ENCODE data around the gene EPB41L2.

- no peak for TF ChIP-seq EZH2 (IDR thresholded peaks at IDR 0.05; ENCODE audit: borderline replicate concordance)
- no peak for TF ChIP-seq CTCF (IDR thresholded peaks at IDR 0.05; ENCODE audit: poor library complexity)
- TF ChIP-seq EZH2phosphoT487 (IDR thresholded peaks at IDR 0.05; ENCODE audit: low read depth, severe bottlenecking, unreplicated experiment), result no peak
These were observed 77.9 kb downstream of the EPB41L2 start for GRCh38 chr6:130985115-130985514.
